ENCODE data around the gene TXNDC17.

TXNDC17 gene

DNA sequence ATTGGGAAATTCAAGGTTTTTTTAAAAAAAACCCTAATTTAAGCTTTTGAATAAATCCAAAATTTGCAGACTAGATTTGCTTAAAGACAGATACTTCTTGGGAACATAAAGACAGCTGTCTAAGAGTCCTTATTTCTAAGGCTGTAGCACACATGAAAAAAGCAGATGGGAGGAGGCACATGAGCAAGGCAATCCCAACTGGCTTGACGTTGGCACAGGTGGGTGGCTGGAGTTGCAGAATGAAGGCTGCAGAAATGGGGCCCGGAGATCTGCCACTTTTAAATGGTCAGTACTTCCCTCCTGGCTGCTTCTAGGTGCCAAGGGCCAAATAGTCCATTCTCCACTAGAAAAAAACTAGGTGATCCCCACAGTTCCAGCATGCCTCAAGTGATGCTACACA is 4.8 kb upstream of the TXNDC17 start (continued):
- TF ChIP-seq ZNF70 (CRISPR knock-in tag; IDR thresholded peaks at IDR 0.05): no peak

DNA sequence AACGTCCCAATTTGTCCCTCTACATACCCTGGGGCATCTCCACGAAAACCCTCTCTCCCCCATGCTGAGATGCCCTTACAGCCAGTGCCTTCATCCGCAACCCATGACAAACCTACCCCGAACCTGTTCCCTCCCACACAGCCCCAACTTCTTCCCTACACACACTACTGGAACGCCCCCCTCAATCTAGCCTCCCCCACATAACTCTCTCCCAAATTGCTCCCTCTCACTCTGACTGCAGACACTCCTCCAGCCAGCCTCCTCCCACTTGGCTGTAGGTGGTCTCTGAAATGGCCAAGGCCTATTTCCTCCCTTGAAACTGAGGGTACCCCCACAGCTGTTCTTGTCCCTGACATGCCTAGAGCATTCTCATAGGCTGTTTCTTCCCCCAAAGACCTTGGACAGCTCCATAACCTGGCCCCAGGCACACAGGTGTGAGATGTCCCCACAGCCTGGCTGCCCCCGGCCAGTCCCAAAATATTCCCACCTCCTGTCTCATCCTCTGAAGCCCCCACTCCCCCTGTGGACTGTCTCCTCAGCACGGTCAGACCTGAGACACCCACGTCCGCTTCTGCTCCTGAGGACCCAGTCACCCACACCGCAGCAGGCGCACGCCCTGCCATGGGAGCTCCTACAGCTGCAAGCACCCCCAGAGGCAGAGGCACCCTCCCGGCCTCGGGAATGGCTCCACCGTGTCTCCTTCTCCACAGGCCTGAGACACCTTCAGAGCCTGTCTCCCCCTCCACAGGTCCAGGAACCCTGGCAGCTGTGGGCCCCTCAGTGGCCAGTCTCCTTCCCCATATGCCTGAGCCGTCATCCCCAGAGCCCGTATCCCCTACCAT is 4.0 kb upstream of the TXNDC17 start:
- no peak for ATAC-seq
- TF ChIP-seq, protein P1, sequence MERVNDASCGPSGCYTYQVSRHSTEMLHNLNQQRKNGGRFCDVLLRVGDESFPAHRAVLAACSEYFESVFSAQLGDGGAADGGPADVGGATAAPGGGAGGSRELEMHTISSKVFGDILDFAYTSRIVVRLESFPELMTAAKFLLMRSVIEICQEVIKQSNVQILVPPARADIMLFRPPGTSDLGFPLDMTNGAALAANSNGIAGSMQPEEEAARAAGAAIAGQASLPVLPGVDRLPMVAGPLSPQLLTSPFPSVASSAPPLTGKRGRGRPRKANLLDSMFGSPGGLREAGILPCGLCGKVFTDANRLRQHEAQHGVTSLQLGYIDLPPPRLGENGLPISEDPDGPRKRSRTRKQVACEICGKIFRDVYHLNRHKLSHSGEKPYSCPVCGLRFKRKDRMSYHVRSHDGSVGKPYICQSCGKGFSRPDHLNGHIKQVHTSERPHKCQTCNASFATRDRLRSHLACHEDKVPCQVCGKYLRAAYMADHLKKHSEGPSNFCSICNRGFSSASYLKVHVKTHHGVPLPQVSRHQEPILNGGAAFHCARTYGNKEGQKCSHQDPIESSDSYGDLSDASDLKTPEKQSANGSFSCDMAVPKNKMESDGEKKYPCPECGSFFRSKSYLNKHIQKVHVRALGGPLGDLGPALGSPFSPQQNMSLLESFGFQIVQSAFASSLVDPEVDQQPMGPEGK (CRISPR knock-in tag; IDR thresholded peaks at IDR 0.05; ENCODE audit: borderline replicate concordance): no peak
- TF ChIP-seq ZFP30 (CRISPR knock-in tag; IDR thresholded peaks at IDR 0.05) (no peak), ISL1 (CRISPR knock-in tag; IDR thresholded peaks at IDR 0.05) (no peak), CSDC2 (CRISPR knock-in tag; IDR thresholded peaks at IDR 0.05) (no peak), OSR1 (CRISPR knock-in tag; IDR thresholded peaks at IDR 0.05) (no peak), ESRRG (CRISPR knock-in tag; IDR thresholded peaks at IDR 0.05) (no peak), PPARA (CRISPR knock-in tag; IDR thresholded peaks at IDR 0.05; ENCODE audit: borderline replicate concordance) (no peak)
- TF ChIP-seq, protein P2, sequence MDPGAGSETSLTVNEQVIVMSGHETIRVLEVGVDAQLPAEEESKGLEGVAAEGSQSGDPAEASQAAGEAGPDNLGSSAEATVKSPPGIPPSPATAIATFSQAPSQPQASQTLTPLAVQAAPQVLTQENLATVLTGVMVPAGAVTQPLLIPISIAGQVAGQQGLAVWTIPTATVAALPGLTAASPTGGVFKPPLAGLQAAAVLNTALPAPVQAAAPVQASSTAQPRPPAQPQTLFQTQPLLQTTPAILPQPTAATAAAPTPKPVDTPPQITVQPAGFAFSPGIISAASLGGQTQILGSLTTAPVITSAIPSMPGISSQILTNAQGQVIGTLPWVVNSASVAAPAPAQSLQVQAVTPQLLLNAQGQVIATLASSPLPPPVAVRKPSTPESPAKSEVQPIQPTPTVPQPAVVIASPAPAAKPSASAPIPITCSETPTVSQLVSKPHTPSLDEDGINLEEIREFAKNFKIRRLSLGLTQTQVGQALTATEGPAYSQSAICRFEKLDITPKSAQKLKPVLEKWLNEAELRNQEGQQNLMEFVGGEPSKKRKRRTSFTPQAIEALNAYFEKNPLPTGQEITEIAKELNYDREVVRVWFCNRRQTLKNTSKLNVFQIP (CRISPR knock-in tag; IDR thresholded peaks at IDR 0.05; ENCODE audit: borderline replicate concordance, low read depth): no peak

DNA sequence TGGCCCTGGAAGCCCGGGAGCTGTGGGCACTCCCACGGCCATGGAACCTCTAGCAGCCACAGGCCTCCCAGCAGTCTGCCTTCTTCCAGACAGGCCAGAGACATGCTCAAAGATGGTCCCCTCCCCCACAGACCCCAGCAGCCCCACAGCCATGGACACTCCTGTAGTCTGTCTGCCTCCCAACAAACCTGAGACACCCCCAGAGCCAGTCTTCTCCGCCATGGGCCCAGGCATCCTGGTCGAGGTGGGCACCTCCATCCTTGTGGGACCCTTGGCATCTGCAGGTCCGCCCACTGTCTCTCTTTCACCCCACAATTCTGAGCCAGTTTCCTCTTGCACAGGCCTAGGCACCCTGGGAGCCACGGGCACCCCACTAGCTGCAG is 3.4 kb upstream of the TXNDC17 start:
- no peak for ATAC-seq
- no peak for TF ChIP-seq ZNF70 (CRISPR knock-in tag; IDR thresholded peaks at IDR 0.05)
- TF ChIP-seq RARB (CRISPR knock-in tag; IDR thresholded peaks at IDR 0.05): no peak
- TF ChIP-seq ZFP3 (CRISPR knock-in tag; IDR thresholded peaks at IDR 0.05): no peak
- no peak for TF ChIP-seq GLIS3 (CRISPR knock-in tag; IDR thresholded peaks at IDR 0.05)

DNA sequence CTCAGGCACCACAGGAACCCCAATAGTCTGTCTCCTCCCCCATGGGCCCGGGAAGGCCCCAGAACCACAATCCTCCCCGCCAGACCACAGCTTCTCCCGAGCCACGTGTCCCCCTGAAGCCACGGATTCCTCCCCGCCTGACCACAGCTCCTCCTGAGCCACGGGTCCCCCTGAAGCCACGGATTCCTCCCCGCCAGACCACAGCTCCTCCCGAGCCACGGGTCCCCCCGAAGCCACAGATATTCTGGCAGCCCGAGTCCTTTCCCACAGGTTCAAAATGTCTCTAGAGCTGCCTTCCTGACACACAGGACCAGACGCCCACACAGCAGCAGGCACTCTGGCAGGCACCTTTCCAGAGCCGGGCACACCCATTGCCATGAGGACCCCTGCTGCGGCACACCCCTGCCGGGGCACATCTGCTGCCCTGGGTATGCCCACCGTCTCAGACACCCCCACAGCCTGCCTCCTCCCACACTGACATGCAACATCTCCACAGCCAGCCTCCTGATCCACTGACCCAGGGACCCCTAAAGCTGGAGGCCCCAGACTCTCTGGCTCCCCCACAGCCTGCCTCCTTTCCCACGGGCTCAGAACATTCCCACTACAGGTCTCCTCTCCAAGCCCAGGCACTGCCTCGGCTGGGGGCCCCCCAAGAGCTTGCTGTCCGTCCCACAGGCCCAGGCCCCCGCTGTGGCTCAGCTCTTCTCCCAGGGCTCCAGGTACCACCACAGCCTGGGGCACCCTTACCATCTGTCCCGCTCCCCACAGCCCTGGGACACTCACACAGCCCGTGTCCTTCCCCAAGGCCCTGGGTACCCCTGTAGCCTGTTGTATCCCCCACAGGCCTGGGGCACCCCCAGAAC is 2.6 kb upstream of the TXNDC17 start:
- TF ChIP-seq RARB (CRISPR knock-in tag; IDR thresholded peaks at IDR 0.05) (no peak), ISL1 (CRISPR knock-in tag; IDR thresholded peaks at IDR 0.05) (no peak), ZNF8 (CRISPR knock-in tag; IDR thresholded peaks at IDR 0.05) (no peak), ARNTL (CRISPR knock-in tag; IDR thresholded peaks at IDR 0.05; ENCODE audit: borderline replicate concordance, low read depth) (no peak), ESRRG (CRISPR knock-in tag; IDR thresholded peaks at IDR 0.05) (no peak), OSR1 (CRISPR knock-in tag; IDR thresholded peaks at IDR 0.05) (no peak), GLIS3 (CRISPR knock-in tag; IDR thresholded peaks at IDR 0.05) (no peak), ZFP3 (CRISPR knock-in tag; IDR thresholded peaks at IDR 0.05) (no peak), SNAI2 (CRISPR knock-in tag; IDR thresholded peaks at IDR 0.05) (no peak), PPARA (CRISPR knock-in tag; IDR thresholded peaks at IDR 0.05; ENCODE audit: borderline replicate concordance) (no peak)
- TF ChIP-seq, protein P1 (CRISPR knock-in tag; IDR thresholded peaks at IDR 0.05; ENCODE audit: borderline replicate concordance): no peak
- TF ChIP-seq, protein P3, sequence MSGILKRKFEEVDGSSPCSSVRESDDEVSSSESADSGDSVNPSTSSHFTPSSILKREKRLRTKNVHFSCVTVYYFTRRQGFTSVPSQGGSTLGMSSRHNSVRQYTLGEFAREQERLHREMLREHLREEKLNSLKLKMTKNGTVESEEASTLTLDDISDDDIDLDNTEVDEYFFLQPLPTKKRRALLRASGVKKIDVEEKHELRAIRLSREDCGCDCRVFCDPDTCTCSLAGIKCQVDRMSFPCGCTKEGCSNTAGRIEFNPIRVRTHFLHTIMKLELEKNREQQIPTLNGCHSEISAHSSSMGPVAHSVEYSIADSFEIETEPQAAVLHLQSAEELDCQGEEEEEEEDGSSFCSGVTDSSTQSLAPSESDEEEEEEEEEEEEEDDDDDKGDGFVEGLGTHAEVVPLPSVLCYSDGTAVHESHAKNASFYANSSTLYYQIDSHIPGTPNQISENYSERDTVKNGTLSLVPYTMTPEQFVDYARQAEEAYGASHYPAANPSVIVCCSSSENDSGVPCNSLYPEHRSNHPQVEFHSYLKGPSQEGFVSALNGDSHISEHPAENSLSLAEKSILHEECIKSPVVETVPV (CRISPR knock-in tag; IDR thresholded peaks at IDR 0.05): no peak
- no peak for ATAC-seq

DNA sequence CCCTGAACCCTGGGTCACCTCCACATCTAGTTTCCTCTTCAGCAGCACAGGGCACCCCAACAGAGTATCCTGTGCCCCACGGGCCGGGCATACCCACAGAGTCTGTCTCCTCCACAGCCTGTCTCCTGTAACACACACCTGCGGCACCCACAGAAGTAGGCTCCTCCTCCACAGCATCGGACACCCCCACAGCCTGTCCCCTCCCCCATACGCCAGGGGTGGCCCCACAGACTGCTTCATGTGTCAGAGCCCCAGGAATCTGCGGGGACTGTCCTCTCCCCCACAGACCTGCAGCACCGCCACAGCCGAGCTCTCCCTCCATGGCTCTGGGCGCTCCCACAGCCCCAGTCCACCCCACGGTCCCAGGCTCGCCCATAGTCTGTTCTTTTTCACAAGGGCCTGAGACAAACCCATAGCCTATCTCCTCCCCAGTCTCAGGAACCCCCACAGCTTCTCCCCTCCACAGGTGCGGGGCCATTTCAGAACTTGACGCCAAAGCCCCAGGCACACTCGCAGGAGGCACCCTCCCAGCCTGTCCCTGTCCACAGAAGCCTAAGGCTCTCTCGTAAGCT is 1.8 kb upstream of the TXNDC17 start:
- no peak for TF ChIP-seq BACH2 (CRISPR knock-in tag; IDR thresholded peaks at IDR 0.05; ENCODE audit: borderline replicate concordance)
- TF ChIP-seq ISL1 (CRISPR knock-in tag; IDR thresholded peaks at IDR 0.05): no peak
- no peak for TF ChIP-seq OSR1 (CRISPR knock-in tag; IDR thresholded peaks at IDR 0.05)
- ATAC-seq: no peak

All from SK-N-SH treated with all-trans-retinoic acid at 6 μM for 48 hours (cell line).